HG02610 (cell line): ENCODE data around the gene ZNF341.
"Not testable (repeated sequence)": the region's sequence is repeated elsewhere in the genome, so short reads cannot be mapped to it uniquely, and the experiment has no call there.

Experiments
- ATAC-seq: cut with Tn5 transposase; IDR thresholded peaks from one replicate; pipeline ENCODE4 v1.9.1; 2021; ENCODE audit warnings: mild to moderate bottlenecking, moderate library complexity; ENCODE audit not compliant: unreplicated experiment

ZNF341 gene

DNA sequence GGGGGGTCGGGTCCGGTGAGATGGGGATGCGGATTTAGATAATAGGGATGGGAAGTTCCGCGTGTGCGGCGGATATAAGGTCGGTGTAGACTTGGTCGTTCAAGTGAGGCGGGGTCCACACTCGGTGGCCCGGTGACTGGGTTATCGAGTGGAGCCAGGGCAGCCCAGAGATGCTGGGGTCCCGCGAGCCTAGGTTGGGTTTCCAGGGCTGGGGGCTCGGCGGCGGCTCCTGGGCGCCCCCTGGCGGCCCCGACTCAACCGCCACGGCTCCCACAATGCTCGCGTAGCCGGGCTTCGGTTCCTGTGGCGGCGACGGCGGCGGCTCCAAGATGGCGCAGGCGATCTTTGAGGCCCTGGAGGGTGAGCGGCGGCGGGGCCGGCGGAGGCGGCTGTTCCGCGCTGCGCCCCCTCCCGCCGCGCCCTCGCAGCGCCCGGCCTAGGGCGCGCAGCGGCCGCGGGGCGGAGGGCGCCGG, at the start of gene ZNF341:
Gene ZNF341 (plus strand): TSS at position 304 of the 473 bp plus-strand sequence. CDS start 26 bp downstream, at position 330.
- peak; percentile 74 for ATAC-seq

DNA sequence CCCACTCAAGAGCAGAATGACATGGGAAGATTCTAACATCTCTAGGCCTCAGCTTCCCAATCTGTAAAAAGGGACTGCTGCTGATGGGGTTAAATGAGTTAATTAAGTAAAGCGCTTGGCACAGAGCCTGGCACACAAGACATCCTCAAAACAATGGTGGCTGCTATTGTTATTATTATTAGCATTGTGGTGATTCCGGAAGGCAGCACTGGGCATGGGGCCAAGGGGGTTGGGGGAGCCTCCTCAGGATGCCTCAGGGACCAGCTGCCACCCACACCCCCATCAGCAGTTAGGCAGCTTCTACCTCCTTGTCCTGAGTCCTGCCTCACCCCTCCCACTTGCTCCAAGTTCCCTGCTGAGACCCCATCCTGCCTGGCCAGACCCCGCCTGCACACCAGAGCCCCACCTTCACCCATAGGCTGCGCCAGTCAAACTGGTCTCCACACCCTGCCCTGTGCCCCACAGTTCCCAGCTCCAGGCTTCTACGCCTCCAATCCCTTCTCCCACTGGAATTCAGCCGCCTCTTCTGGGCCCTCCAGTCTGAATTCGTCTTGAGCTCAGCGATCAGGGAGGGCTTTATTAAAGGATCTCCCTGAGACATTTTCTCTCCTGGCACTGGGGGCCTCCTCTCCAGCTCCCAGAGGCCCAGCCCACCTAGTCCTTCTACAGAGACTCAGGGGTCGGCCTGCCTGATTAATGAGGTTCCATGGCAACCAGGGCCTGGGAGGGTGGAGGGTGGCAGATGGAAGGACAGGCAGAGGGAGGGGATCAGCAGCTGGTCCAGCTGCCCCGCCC, 47.1 kb upstream of the ZNF341 start:
- no peak for ATAC-seq

DNA sequence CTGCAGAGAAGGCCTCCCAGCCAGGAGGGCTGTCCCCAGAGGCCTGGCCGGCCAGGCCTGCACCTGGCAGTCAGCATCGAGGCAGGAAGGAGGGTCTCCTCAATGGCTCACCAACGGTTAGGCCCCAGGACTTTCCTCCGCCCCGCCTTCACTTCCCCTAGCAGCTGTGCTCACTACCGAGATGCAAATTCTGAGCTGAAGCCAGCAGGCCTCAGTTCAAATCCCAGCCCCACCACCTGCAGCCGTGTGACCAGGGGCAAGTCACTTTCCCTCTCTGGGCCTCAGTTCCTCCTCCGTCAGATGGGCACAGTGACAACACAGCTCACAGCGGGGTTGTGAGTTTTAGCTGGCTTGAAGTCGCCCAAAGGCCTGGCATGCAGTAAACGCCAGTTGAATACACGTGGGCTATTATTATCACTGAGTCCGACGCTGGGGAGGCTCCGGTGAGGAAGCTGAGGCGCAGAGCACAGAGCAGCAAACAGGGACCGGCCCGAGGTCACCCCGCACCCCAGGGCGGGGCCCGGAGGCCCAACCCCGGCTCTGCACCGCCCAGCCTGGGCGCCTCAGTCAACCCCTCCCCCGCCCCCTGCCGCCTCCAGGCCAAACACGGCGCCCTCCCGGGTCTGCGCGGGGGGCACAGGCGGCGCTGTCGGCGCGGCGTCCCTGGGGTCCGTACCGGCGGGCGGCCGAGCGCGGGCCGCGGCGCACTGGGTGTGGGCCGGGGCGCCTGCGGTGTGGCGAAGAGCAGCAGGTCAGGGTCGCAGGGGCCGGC, 46.3 kb upstream of the ZNF341 start:
- peak; percentile 34 for ATAC-seq

DNA sequence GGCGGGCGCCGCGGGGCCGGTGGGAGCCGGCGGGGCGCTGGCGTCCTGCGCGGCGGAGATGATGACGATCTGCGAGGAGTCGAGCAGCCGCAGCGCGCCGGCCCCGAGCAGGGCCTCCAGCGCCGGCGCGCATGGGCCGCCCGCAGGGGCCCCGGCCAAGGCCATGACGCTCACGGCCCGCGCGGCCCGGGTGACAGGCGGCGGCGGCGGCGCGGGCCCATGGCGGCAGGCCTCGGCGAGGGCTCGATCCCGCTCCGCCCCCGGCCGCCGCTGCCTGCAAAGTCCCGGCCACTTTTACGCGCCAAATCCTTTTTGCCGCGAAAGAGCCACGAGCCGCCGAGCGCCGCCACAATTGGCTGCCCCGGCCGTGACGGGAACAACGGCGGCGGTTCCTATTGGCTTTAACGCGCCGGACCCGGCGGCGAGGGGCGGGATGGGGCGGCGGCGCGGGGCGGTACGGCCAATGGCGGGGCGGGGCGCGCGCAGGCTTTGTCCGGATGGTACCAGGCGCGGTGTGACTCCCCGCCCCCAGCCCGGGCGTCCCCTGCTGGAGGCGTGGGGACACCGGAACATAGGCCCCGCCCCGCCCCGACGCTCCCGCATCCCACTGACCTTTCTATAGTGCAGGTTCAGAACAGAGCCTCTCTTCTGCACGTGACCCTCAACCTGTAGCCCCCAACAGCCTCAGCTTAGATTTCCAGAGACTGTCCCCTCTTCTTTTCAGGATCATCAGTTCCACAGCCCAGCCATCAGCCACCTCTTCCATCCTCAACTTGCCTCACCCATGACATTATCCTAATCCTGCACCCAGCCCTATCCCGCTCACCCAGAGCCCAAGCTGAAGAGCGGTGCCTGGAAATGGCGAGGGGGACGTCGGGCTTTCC, 45.5 kb upstream of the ZNF341 start, which contains the start of gene E2F1:
Gene E2F1 (minus strand): TSS at position 286 of the 884 bp plus-strand sequence. CDS start 121 bp downstream, at position 165.
- peak; percentile 89 for ATAC-seq

DNA sequence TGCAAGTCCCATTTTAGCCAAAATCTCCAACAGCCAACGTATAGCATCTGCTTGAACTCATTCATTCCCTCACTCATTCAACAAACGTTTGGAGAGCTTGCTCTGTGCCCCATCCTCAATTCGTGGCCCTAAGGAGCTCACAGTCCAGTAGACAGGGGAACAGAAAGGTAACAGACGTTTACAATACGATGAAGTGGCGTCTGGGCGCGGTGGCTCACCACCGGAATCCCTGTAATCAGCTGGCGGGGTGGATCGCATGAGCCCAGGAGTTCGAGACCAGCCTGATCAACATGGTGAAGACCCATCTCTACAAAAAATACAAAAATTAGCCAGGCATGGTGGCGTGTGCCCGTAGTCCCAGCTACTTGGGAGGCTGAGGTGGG, 44.8 kb upstream of the ZNF341 start:
- ATAC-seq = no peak

DNA sequence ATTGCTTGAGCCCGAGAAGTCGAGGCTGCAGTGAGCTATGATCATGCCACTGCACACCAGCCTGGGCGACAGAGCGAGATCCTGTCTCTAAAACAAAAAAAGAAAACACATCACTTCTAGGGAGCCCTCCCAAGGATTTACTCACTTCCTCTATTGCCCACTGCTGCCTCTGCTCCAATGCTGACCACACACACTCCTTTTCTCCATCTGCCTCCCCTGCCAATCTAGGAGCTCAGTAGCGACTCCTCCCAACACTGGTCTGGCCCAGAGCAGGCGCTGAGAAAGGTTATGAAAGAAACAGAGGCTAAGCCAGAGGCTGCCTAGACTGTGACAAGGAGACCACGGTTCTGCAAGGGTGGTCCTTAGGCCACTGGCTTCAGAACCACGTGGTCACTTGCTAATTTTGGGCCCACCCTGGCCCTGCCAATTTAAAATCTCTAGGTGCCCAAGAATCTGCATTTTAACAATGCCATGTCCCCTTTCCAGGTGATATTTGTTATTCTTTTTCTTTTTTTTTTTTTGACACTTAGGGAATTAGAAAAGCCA, 44.4 kb upstream of the ZNF341 start:
- no peak for ATAC-seq

DNA sequence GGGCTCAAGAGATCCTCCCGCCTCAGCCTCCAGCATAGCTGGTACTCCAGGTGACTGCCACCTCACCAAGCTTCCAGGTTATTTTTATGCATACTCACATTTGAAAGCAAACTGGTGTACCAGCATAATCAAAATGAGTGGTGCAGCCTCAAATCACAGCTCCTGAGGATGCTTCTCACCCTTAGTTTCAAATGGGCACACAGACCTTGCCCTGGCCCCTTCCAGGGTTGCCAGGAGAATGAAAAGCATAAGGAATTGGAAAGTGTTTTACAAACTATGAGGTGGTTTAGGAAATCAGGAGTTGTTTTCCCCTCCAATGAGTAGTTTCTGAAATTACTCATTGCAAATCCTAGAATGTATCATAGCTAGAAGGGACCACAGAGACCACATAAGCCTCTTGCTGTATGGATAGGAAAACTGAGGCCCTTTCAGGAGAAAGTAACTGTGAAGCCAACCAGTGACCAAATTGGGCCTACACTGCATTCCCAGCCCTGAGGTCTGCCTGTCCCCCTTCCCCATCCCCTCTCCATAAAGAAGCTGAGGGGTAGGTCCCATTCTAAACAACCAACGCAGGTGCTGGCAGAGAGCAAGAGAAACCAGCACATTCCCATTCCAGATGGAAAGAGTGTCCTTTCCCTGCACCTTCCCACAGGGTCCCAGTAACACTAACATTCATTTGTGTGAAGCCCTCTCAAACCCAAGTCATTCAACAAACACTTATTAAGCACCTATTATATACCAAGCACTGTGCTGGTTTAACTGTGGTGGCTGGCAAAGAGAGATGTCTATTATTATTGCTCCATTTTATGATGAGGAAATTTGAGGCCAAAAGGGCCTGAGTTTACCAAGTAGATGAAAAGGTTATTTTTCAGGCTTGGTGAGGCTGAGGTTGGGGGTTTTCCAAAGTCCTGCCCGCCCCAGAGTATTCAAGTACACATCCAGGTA, 43.5 kb upstream of the ZNF341 start:
- ATAC-seq = no peak

DNA sequence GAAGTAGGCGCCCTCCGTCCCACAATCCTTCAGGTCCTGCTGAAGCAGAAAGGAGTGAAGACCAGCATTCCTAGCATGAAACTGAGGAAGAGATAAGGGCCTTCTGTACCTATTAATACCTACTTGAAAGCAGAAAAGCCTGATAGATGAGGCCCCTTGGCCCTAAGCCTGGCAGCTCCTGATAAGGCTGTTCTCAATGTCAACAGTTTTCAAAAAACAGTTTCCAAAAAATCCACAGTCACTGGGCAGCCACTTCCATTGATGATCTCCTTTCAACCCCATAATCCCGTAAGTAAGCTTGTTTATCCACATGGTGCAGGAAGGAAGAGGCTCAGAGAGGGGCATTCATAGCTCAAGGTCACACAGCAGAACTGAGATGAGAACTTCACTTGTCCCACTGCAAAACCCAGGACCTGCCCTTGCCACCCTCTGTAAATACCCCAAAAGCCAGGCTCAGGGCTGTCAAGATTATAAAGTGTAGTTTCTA, 42.8 kb upstream of the ZNF341 start:
- ATAC-seq = no peak

DNA sequence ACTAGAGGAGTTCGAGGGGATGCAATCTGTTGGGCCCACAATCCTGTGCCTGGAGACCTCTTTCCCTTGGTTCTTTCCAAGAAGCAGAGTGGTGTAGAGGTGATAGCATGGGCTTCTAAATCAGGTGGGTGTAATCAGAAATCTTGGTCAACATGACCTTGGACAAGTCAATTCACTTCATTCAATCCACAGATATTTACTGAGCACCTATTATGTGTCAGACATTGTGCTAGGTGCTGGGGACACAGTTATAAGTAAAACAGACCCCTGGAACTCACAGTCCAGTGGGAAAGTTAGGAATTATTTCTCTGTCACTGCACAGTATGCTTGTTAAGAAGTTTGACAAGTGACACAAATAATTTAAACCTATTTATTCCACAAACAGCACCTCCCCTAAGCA, 42.3 kb upstream of the ZNF341 start:
- ATAC-seq = no peak

DNA sequence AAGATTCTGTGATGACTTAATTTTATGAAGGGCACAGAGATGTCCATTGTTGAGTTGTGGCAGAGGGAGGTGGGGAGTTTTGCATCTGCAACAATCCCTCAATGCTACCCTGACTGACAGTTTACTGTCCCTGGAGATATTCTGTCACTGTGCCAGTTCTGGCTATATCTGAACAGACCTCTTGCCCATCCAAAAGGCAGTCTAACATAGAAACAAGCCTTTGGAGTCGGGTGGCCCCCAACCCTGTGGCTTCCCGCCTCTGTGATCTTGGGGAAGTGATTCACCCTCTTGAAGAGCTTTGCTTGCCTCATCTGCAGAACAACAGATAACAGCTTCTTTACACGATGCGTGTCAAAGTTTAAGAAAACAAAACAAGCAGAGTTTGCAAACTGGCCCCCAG, 41.8 kb upstream of the ZNF341 start:
- ATAC-seq = no peak

DNA sequence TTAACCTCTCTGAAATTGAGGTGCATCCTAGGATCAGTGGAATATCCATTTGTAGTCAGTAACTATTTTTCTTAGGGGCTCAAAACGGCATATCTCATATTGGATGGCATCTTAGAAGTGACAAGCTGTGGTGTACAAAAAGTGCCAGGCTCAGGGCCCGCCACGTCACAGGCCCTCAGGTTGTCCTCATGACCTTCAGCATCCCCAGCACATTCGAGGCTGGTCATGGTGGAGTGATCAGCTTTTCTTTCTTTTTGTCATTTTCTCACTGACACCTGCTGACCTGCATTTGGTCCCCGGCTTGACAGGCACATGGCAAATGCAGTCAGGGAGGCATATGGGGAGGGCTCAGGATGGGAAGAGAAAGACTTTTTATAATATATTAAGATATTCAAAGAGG, 38.5 kb upstream of the ZNF341 start:
- no peak for ATAC-seq

DNA sequence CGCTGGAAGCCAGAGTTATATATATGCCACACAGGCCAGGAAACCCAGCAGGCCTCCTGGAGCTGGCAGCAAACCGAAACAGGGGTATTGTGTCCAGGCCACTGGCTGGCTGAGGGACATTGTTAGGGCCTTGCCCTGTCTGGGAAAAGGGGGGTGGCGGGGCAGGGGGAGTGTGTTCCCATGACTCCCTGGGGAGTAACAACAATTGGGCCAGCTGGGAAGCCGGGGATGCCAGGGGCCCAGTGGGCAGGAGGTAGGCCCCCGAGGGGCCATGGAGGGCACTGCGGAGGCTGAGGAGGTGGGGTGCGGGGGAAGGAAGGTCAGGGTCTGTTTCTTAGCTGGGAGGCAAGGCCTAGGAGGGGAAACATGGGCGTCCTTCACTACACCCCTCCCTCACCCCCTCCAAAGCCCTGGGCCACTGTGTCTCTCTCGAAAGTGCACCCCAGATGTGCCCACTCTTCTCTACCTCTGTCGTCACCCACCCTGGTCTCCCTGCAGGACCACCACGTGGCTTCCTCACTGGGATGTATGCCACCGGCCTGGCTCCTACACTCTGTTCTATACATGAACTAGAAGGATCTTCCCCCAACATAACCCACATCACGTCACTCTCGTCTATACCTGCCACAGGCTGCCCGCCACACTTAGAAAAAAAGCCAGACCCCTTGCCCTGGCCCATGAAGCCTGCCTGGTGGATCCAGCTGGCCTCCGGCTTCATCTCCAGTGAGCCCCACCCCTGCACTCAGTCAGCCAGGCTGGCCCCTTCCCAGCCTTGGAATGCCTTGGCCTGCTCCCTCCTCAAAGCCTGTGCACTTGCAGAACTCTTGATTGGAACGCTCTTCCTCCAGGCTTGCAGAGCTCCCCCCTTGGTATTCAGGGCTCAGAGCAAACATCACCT, 37.8 kb upstream of the ZNF341 start:
- no peak for ATAC-seq

DNA sequence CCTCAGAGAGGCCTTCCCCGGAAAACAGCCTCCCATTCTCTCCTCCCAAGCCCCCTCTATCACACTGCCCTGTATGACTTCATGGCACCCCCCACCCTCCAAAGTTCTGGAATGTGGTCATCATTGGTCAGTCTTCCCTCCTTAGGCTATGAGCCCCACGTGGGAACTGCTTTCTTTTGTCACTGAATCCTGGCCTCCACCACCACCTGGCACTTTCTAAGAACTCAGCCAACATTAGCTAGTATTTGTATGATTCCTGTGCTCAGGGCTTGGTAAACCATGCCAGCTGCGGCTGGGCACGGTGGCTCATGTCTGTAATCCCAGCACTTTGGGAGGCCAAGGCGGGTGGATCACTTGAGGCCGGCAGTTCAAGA, 37.2 kb upstream of the ZNF341 start:
- no peak for ATAC-seq

DNA sequence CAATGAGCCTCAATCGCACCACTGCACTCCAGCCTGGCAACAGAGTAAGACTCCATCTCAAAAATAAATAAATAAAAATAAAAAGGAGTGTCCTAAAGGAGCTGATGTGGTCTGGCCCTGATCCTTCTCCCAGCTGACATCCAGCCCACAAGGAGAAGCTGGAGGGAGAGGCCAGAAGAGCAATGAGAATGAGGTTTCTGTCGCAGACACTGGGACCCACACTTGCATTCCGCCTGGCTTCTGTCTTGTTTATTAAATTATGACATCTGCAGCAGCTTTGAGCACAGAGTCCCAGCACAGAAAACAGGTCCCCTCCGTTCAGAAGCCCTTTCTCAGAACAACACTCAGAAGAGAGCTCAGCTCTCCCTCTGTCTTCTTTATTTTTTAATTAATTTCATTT, 35.3 kb upstream of the ZNF341 start:
- no peak for ATAC-seq

DNA sequence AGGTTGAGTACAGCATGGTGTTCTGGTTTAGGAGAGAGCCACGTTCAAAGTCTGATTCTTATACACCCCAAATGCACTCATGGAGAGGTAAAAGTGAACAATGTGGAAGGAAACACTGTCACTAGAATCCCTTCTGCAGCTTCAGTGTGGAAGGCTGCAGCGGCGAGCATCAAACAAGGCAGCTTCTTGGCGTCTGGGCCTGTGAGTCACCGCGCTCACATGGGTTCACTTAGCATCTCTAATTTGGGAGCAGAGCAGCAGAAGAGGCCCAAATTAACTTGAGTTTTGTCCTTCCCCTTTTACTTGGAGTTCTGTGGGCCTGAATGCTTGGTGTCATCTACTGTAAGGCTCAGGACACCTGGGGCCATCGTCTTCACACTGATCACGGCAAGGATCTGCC, 34.7 kb upstream of the ZNF341 start:
- ATAC-seq = no peak

DNA sequence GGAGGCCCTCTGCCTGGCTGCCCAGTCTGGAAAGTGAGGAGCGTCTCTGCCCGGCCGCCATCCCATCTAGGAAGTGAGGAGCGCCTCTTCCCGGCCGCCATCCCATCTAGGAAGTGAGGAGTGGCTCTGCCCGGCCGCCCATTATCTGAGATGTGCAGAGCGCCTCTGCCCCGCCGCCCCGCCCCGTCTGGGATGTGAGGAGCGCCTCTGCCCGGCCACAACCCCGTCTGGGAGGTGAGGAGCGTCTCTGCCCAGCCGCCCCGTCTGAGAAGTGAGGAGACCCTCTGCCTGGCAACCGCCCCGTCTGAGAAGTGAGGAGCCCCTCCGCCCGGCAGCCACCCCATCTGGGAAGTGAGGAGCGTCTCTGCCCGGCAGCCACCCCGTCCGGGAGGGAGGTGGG, 32.8 kb upstream of the ZNF341 start:
- ATAC-seq = not testable (repeated sequence)

DNA sequence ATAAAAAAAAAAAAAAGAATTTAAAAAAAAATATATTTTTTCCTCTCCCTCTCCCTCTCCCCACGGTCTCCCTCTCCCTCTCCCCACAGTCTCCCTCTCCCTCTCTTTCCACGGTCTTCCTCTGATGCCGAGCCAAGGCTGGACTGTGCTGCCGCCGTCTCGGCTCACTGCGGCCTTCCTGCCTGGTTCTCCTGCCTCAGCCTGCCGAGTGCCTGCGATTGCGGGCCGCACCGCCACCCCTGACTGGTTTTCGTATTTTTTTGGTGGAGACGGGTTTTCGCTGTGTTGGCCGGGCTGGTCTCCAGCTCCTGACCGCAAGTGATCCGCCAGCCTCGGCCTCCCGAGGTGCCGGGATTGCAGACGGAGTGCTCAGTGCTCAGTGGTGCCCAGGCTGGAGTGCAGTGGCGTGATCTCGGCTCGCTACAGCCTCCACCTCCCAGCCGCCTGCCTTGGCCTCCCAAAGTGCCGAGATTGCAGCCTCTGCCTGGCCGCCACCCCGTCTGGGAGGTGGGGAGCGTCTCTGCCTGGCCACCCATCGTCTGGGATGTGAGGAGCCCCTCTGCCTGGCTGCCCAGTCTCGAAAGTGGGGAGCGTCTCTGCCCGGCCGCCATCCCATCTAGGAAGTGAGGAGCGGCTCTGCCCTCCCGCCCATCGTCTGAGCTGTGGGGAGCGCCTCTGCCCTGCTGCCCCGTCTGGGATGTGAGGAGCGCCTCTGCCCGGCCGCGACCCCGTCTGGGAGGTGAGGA, 30.9 kb upstream of the ZNF341 start:
- ATAC-seq = not testable (repeated sequence)
